NCI-H2029 (cell line): ENCODE measurements around the gene CLBA1.
"Not testable (repeated sequence)": the region's sequence is repeated elsewhere in the genome, so short reads cannot be mapped to it uniquely, and the experiment has no call there.

Source experiments
- DNase-seq: peaks from one replicate; lab custom pipeline; 2025; lab: John Stamatoyannopoulos, UW

Gene CLBA1

GRCh38 chr14:104985675-104986486 is at the start of gene CLBA1:
Gene CLBA1 (plus strand): TSS chr14:104985788. CDS start chr14:104986432, 644 bp downstream.
- peak; percentile 71 for DNase-seq

GRCh38 chr14:104935955-104936354 is 49.6 kb upstream of the CLBA1 start:
- DNase-seq, result no peak

- DNase-seq, result no peak
Observed at GRCh38 chr14:104936361-104937155, 49.0 kb upstream of the CLBA1 start.

GRCh38 chr14:104937161-104937560 is 48.4 kb upstream of the CLBA1 start:
- DNase-seq, result no peak

GRCh38 chr14:104937694-104938365 is 47.8 kb upstream of the CLBA1 start:
- DNase-seq, result no peak

GRCh38 chr14:104938436-104938835 is 47.2 kb upstream of the CLBA1 start:
- no peak for DNase-seq

GRCh38 chr14:104938960-104939359 is 46.6 kb upstream of the CLBA1 start:
- DNase-seq, result no peak

- no peak for DNase-seq
Observed at GRCh38 chr14:104939666-104940410, 45.8 kb upstream of the CLBA1 start.

- no peak for DNase-seq
Observed at GRCh38 chr14:104940526-104941150, 45.0 kb upstream of the CLBA1 start.

- DNase-seq, result no peak
Observed at GRCh38 chr14:104941508-104942365, 43.9 kb upstream of the CLBA1 start.

- DNase-seq, result no peak
Observed at GRCh38 chr14:104942586-104942985, 43.0 kb upstream of the CLBA1 start.

- DNase-seq, result not testable (repeated sequence)
Observed at GRCh38 chr14:104943216-104944015, 42.2 kb upstream of the CLBA1 start.

- not testable (repeated sequence) for DNase-seq
Observed at GRCh38 chr14:104944016-104944308, 41.6 kb upstream of the CLBA1 start.

- not testable (repeated sequence) for DNase-seq
Observed at GRCh38 chr14:104944436-104945205, 41.0 kb upstream of the CLBA1 start.

GRCh38 chr14:104945266-104945665 is 40.3 kb upstream of the CLBA1 start:
- not testable (repeated sequence) for DNase-seq

- not testable (repeated sequence) for DNase-seq
Observed at GRCh38 chr14:104945986-104946965, 39.3 kb upstream of the CLBA1 start.

- DNase-seq, result not testable (repeated sequence)
Observed at GRCh38 chr14:104947201-104947600, 38.4 kb upstream of the CLBA1 start.
